WTC11 (cell line): ENCODE data around the gene FCSK.

ENCODE experiments used
- CTCF ChIP-seq: fragments of 200-600 bp; IDR thresholded peaks from 2 replicates; pipeline ENCODE4 v1.8.0; 2022; ENCODE audit warnings: antibody characterized with exemption
- NFE2L1 ChIP-seq: sonication (generic); formaldehyde crosslinking; IDR thresholded peaks from 2 replicates; pipeline ENCODE4 v1.8.1; 2023; ENCODE audit warnings: missing genetic modification reagents

DNA sequence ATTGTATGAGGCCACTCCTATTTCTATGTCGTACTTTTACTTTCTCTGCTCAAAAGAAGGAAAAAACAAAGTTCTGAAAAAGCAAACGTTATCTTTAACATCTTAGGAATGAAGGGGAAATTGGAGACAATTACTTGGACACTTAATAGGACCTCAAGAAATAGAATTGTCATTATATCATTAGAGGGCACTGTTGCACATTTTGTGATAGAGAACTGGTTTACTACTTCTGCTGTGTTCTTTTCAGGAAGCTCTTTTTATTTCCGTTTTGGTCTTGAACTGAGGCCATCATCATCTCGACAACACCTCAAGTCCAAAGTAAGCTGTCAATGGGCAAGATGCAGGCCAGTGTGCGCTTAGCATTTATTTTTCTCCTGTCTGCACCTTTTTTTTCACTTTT is 54.4 kb downstream of the FCSK start:
- no peak for TF ChIP-seq CTCF
- no peak for TF ChIP-seq NFE2L1 (CRISPR knock-in tag)
